Measurements from ENCODE around the gene TMEM200A. TPM values are rescaled to one million over a fixed set of nuclear protein-coding genes. Genes with fewer than 3 reads are reported as not detected.
A peak's percentile ranks its signal among the peaks of the same experiment; 100 is the strongest.

The TMEM200A gene
- total RNA-seq, 1 donor from 2014 or later, result 3.7 TPM

- no peak for DNase-seq (ENCODE audit: low read depth)
Measured at GRCh38 chr6:130425537-130425936, 59.7 kb downstream of the TMEM200A start.

GRCh38 chr6:130426066-130426721 is 60.4 kb downstream of the TMEM200A start:
- DNase-seq (ENCODE audit: low read depth), result peak; percentile 4

- no peak for DNase-seq (ENCODE audit: low read depth)
Measured at GRCh38 chr6:130431346-130431852, 65.6 kb downstream of the TMEM200A start.

- no peak for DNase-seq (ENCODE audit: low read depth)
Measured at GRCh38 chr6:130432838-130433237, 67.0 kb downstream of the TMEM200A start.

GRCh38 chr6:130434174-130434873 is 68.5 kb downstream of the TMEM200A start:
- DNase-seq (ENCODE audit: low read depth), result peak; percentile 2

- DNase-seq (ENCODE audit: low read depth), result no peak
Measured at GRCh38 chr6:130435181-130435580, 69.4 kb downstream of the TMEM200A start.

- no peak for DNase-seq (ENCODE audit: low read depth)
Measured at GRCh38 chr6:130437961-130438360, 72.1 kb downstream of the TMEM200A start.

- DNase-seq (ENCODE audit: low read depth), result peak; percentile 36
Measured at GRCh38 chr6:130447374-130447773, 81.6 kb downstream of the TMEM200A start.

- DNase-seq (ENCODE audit: low read depth), result no peak
Measured at GRCh38 chr6:130452336-130452735, 86.5 kb downstream of the TMEM200A start.

GRCh38 chr6:130453230-130453629 is 87.4 kb downstream of the TMEM200A start:
- peak; percentile 27 for DNase-seq (ENCODE audit: low read depth)

- no peak for DNase-seq (ENCODE audit: low read depth)
Measured at GRCh38 chr6:130457605-130458004, 91.8 kb downstream of the TMEM200A start.

- DNase-seq (ENCODE audit: low read depth), result no peak
Measured at GRCh38 chr6:130459316-130459715, 93.5 kb downstream of the TMEM200A start.

- no peak for DNase-seq (ENCODE audit: low read depth)
Measured at GRCh38 chr6:130460934-130461333, 95.1 kb downstream of the TMEM200A start.

GRCh38 chr6:130466052-130466747 is 100.4 kb downstream of the TMEM200A start:
- DNase-seq (ENCODE audit: low read depth), result no peak

GRCh38 chr6:130466748-130467061 is 100.9 kb downstream of the TMEM200A start:
- no peak for DNase-seq (ENCODE audit: low read depth)

GRCh38 chr6:130467146-130468050 is 101.6 kb downstream of the TMEM200A start:
- DNase-seq (ENCODE audit: low read depth), result no peak

GRCh38 chr6:130470766-130471165 is 104.9 kb downstream of the TMEM200A start:
- no peak for DNase-seq (ENCODE audit: low read depth)

GRCh38 chr6:130473886-130474285 is 108.1 kb downstream of the TMEM200A start:
- peak; percentile 25 for DNase-seq (ENCODE audit: low read depth)

GRCh38 chr6:130482645-130483390 is 117.0 kb downstream of the TMEM200A start:
- no peak for DNase-seq (ENCODE audit: low read depth)

GRCh38 chr6:130485870-130486269 is 120.1 kb downstream of the TMEM200A start:
- DNase-seq (ENCODE audit: low read depth), result no peak

GRCh38 chr6:130486417-130486816 is 120.6 kb downstream of the TMEM200A start:
- DNase-seq (ENCODE audit: low read depth), result no peak
